ENCODE data around the gene PCK2.
"Not testable (repeated sequence)": the region's sequence is repeated elsewhere in the genome, so short reads cannot be mapped to it uniquely, and the experiment has no call there.

PCK2 gene

GRCh38 chr14:24095271-24096068 lies 1.4 kb downstream of the PCK2 start:
- DNase-seq (ENCODE audit: low read depth, low spot score): no peak

- no peak for DNase-seq (ENCODE audit: low read depth, low spot score)
These were observed 2.6 kb downstream of the PCK2 start for GRCh38 chr14:24096545-24097181.

DNA sequence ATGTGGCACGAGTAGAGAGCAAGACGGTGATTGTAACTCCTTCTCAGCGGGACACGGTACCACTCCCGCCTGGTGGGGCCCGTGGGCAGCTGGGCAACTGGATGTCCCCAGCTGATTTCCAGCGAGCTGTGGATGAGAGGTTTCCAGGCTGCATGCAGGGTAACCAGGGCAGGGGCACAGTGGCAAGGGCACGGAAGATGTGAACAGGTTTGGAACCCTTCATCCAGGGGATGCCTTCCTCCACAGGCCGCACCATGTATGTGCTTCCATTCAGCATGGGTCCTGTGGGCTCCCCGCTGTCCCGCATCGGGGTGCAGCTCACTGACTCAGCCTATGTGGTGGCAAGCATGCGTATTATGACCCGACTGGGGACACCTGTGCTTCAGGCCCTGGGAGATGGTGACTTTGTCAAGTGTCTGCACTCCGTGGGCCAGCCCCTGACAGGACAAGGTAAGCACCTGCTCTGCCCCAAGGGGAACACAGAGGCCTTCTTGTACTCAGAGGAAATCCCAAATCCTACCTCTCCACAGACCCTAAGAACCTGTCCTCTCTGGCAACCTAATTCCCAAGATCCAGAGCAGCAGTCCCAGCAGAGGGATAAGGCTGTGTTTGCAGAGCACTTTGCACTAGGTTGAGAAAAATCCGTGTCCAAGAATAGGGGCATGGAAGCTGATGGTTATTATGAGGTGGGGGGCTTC lies 4.3 kb downstream of the PCK2 start:
- no peak for DNase-seq (ENCODE audit: low read depth, low spot score)

DNA sequence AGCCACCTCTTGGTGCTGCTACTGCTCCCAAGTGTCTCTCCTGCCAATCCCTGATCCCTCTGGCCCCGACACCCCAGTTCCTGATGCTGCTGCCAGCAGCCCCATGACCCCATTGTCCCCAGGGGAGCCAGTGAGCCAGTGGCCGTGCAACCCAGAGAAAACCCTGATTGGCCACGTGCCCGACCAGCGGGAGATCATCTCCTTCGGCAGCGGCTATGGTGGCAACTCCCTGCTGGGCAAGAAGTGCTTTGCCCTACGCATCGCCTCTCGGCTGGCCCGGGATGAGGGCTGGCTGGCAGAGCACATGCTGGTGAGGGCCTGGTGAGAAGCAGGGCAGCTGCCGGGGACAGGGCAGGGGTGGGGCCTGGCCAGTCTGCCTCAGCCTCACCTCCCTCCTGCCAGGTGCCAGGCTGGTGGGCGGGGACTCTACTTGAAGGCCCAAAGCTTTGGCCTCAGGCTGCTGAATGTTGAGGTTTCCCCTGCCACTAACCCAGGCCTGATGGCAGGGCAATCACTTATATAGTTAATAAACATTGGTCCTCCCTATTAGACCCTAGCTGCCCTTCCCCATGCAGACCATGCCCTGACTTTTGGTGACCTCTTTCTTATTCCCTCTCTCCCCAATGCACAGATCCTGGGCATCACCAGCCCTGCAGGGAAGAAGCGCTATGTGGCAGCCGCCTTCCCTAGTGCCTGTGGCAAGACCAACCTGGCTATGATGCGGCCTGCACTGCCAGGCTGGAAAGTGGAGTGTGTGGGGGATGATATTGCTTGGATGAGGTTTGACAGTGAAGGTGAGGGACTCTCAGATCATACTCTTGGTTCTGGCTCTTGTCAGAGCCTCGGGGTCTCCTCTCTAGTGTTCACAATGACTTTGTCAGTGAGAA lies 5.1 kb downstream of the PCK2 start:
- DNase-seq (ENCODE audit: low read depth, low spot score): no peak

DNA sequence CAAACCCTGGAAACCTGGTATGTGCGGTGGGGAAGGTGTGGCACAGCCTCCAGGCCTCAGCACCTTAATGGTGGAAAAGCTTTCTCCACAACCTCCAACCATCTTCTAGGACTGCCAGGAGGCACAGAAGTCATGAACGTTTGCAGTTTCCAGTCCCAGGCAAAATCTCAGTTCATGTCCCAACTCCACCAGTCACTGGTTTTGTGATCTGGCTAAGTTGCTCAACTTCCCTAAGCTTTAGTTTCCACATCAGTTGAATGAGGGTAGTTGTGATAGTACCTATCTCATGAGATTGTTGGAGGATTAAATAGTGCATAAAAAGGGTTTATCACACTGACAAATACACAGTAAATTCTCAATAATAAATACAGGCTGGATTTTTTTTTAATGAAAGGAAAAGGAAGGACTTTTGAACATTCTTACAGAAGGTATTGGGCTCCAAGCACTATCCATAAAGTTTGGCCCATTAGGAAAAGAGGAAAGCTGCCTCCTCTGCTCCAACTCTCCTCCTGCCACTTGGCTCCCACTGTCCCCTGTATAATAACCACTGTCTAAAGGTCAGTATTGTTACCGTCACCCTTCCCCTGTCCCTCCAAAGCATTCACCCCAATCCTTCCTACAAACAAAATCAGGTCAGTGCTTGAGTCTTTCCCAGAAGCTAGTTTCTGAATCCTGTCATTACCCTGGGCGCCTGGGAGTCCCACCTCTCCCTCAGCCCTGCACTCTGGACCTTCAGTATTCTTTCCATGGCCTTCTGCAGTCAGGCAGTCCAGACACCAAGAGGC lies 6.3 kb downstream of the PCK2 start:
- DNase-seq (ENCODE audit: low read depth, low spot score): no peak

- no peak for DNase-seq (ENCODE audit: low read depth, low spot score)
These were observed 6.9 kb downstream of the PCK2 start for GRCh38 chr14:24100982-24101494.

DNA sequence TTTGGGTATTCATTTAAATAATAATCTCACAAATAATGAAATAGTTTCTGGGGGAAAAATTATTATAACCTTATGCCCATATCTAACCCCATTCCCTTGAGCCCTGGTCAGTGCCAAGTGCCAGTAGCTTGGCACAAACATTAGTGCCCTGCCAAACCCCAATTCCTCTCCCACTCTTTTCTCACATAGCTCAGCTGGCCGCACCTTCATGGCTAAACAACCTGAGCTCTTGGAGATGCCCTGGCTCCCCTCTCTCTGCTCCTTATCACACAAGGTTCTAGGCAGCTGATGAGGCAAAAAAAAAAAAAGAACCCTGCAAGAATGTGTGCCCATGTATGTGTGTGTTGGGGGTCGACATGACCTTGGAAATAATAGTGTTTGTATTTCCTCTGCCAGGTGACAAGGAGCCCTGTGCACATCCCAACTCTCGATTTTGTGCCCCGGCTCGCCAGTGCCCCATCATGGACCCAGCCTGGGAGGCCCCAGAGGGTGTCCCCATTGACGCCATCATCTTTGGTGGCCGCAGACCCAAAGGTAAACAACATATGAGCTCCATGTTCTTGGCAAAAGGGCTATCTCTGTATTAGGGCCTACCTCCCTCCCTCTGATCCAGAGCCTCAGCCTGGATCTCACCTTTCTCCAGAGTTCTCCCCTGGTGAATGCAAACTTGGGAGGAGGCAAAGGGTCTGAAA lies 8.4 kb downstream of the PCK2 start:
- no peak for DNase-seq (ENCODE audit: low read depth, low spot score)

DNA sequence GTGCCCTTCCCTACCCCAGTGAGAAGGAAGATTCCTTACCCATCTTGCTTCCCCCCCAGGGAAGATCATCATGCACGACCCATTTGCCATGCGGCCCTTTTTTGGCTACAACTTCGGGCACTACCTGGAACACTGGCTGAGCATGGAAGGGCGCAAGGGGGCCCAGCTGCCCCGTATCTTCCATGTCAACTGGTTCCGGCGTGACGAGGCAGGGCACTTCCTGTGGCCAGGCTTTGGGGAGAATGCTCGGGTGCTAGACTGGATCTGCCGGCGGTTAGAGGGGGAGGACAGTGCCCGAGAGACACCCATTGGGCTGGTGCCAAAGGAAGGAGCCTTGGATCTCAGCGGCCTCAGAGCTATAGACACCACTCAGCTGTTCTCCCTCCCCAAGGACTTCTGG lies 9.3 kb downstream of the PCK2 start:
- no peak for DNase-seq (ENCODE audit: low read depth, low spot score)

DNA sequence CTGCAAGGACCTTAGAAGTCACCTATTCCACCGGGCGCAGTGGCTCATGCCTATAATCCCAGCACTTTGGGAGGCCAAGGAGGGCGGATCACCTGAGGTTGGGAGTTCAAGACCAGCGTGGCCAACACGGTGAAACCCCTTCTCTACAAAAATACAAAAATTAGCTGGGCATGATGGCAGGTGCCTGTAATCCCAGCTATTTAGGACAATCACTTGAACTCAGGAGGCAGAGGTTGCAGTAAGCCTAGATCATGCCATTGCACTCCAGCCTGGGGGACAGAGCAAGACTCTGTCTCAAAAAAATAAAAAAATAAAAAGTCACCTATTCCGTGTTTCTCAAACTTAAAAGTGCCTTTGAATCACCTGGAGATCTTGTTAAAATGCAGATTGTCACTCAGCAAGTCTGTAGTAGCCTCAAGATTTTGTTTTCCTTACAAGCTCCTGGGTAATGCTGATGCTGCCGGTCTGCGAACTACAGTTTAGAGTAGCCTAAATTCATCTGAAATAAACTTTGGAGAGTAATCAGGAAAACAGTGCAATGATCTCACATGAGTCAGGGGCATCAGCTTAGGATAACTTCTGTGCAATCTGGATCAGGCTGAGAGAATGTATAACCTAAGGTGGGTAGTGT lies 11.6 kb downstream of the PCK2 start:
- not testable (repeated sequence) for DNase-seq (ENCODE audit: low read depth, low spot score)

DNA sequence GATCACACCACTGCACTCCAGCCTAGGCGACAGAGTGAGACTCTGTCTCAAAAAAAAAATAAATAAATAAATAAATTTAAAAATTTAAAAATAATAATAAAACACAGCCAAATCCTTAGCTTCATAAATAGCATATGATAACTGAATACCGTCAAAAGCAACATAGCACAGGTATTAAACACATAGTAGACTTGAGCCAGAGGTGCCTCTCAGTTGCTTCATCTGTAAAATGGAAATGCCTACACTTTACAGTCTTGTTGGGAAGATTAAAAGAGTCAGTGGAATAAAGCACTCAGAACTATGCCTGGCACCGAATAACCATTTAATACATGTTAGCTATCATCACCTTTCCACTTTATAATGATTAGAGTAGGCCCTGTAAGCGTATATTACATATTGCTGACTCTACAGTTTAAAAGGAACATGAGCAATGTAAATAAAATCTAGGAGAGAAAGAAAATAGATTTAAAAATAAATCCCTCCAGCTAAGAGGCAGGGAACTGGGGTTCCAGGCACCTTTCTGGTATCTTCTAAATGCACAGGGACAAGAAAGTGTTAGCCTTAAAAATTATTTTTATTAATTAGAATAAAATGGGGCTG lies 12.7 kb downstream of the PCK2 start:
- DNase-seq (ENCODE audit: low read depth, low spot score): no peak

GRCh38 chr14:24108336-24108874 lies 14.3 kb downstream of the PCK2 start:
- no peak for DNase-seq (ENCODE audit: low read depth, low spot score)

GRCh38 chr14:24110060-24110459 lies 15.9 kb downstream of the PCK2 start:
- no peak for DNase-seq (ENCODE audit: low read depth, low spot score)

- no peak for DNase-seq (ENCODE audit: low read depth, low spot score)
These were observed 16.4 kb downstream of the PCK2 start for GRCh38 chr14:24110523-24110922.

- no peak for DNase-seq (ENCODE audit: low read depth, low spot score)
These were observed 19.3 kb downstream of the PCK2 start for GRCh38 chr14:24113379-24113800.

- DNase-seq (ENCODE audit: low read depth, low spot score): no peak
These were observed 19.9 kb downstream of the PCK2 start for GRCh38 chr14:24113801-24114531.

DNA sequence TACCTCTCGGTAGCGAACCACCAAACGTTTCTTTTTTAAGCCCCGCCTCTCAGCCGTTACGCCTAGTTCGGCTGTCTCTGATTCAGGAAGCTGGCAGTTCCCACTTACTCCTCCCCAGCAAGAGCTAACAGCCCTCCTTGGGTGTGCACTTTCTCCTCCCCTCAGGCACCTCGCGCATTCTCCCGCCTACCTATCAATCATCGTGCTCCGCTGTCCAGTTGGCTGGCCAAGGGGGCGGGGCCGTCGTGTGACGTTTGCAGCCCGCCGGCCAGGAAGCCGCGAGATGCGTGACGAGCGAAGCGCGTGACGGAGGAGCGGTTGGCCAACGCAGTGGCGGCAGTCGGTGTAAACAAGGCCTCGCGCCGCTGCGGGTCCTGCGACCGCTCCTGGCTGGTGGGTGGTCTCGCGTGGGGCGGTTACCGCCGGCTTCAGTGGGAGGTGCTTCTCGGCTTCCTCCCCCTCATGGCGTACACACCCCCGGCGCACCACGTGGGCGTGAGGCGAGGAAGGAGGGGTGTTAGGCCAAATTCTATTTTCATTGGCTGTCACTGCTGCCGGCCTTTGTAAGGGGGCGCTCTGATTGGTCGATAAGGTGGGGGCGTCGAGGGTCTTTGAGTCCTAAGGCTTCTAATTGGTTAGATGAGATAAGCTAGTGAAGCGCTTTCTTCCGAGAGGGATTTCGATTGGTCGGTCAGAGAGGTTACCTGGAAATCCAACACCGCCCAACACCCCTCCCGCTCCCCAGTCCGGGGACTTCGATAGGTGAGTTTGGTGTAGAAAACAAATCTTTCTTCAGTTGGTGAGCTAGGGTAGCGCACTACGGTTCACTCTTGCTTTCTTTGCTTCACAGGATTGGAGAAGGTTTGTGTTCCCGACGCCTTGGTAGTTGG lies 20.7 kb downstream of the PCK2 start, which contains the start of the genes DCAF11 and NRL:
Gene DCAF11, plus strand, starts transcription at position 246 of the 890 bp plus-strand sequence. CDS start 818 bp downstream, outside the sequence.
Gene NRL, minus strand, starts transcription at position 418 of the 890 bp plus-strand sequence. CDS start 32,101 bp downstream, outside the sequence.
- peak; percentile 99 for DNase-seq (ENCODE audit: low read depth, low spot score)

All from brain pericyte (primary cell).